H9 (cell line): ENCODE measurements around the gene HS3ST6. TPM values are rescaled to one million over a fixed set of nuclear protein-coding genes. Genes with fewer than 3 reads are reported as not detected.

Source experiments
- DNase-seq: peaks from one replicate; pipeline ENCODE4 v3.0.0-alpha.2; 2017
- H2AFZ ChIP-seq: one replicate; pipeline ENCODE4 v1.6.1; 2013; ENCODE audit warnings: mild to moderate bottlenecking, low read length, control low read depth, moderate library complexity
- H2AK5ac ChIP-seq: 2 replicates; pipeline ENCODE4 v1.6.1; 2013; ENCODE audit warnings: low read length, control low read depth, mixed read lengths; ENCODE audit not compliant: insufficient read length
- H2BK120ac ChIP-seq: one replicate; pipeline ENCODE4 v1.6.1; 2013; ENCODE audit warnings: low read depth, mild to moderate bottlenecking, low read length, control low read depth, inconsistent platforms; ENCODE audit not compliant: poor library complexity, severe bottlenecking
- H2BK12ac ChIP-seq: 2 replicates; pipeline ENCODE4 v1.6.1; 2013; ENCODE audit warnings: low read length, control low read depth, mixed read lengths, low read depth; ENCODE audit not compliant: insufficient read length
- H2BK15ac ChIP-seq: 2 replicates; pipeline ENCODE4 v1.6.1; 2013; ENCODE audit warnings: low read depth, low read length, control low read depth
- H2BK20ac ChIP-seq: one replicate; pipeline ENCODE4 v1.6.1; 2013; ENCODE audit warnings: low read depth, mild to moderate bottlenecking, low read length, control low read depth, inconsistent platforms; ENCODE audit not compliant: poor library complexity, severe bottlenecking
- H2BK5ac ChIP-seq: 2 replicates; pipeline ENCODE4 v1.6.1; 2013; ENCODE audit warnings: low read length, control low read depth, mixed read lengths; ENCODE audit not compliant: insufficient read length
- H3K14ac ChIP-seq: 2 replicates; pipeline ENCODE4 v1.6.1; 2013; ENCODE audit warnings: low read length, control low read depth; ENCODE audit not compliant: insufficient read depth
- H3K18ac ChIP-seq: 2 replicates; pipeline ENCODE4 v1.6.1; 2013; ENCODE audit warnings: low read depth, mild to moderate bottlenecking, mixed read lengths, low read length, control low read depth; ENCODE audit not compliant: insufficient read length
- H3K23ac ChIP-seq: 2 replicates; pipeline ENCODE4 v1.6.1; 2013; ENCODE audit warnings: low read length, control low read depth, mixed read lengths, low read depth; ENCODE audit not compliant: insufficient read length
- H3K23me2 ChIP-seq: 2 replicates; pipeline ENCODE4 v1.6.1; 2013; ENCODE audit warnings: low read depth, mild to moderate bottlenecking, mixed read lengths, low read length, control low read depth; ENCODE audit not compliant: insufficient read length, poor library complexity, severe bottlenecking
- H3K27ac ChIP-seq: 2 replicates; pipeline ENCODE4 v1.5.1; 2013; ENCODE audit warnings: low read length, control low read depth, mixed read lengths, low read depth; ENCODE audit not compliant: insufficient read length
- H3K27me3 ChIP-seq: 2 replicates; pipeline ENCODE4 v1.6.1; 2013; ENCODE audit warnings: low read length, control low read depth, inconsistent platforms; ENCODE audit not compliant: insufficient read depth
- H3K4ac ChIP-seq: 2 replicates; pipeline ENCODE4 v1.6.1; 2013; ENCODE audit warnings: low read depth, mild to moderate bottlenecking, control low read depth, inconsistent platforms, low read length, moderate library complexity
- H3K4me1 ChIP-seq: 2 replicates; pipeline ENCODE4 v1.6.1; 2013; ENCODE audit warnings: low read length, control low read depth, inconsistent platforms; ENCODE audit not compliant: insufficient read depth
- H3K4me2 ChIP-seq: 2 replicates; pipeline ENCODE4 v1.6.1; 2013; ENCODE audit warnings: low read length, control low read depth, mixed read lengths; ENCODE audit not compliant: insufficient read length, insufficient read depth
- H3K56ac ChIP-seq: 2 replicates; pipeline ENCODE4 v1.6.1; 2013; ENCODE audit warnings: low read depth, mild to moderate bottlenecking, mixed read lengths, low read length, control low read depth; ENCODE audit not compliant: insufficient read length
- H3K79me1 ChIP-seq: 2 replicates; pipeline ENCODE4 v1.6.1; 2013; ENCODE audit warnings: low read depth, mild to moderate bottlenecking, moderate library complexity, low read length, control low read depth, inconsistent platforms; ENCODE audit not compliant: insufficient read depth, poor library complexity, severe bottlenecking
- H3K79me2 ChIP-seq: 2 replicates; pipeline ENCODE4 v1.6.1; 2013; ENCODE audit warnings: low read length, control low read depth, inconsistent platforms; ENCODE audit not compliant: insufficient read depth
- H3K9ac ChIP-seq: 2 replicates; pipeline ENCODE4 v1.6.1; 2013; ENCODE audit warnings: low read length, control low read depth, mixed read lengths; ENCODE audit not compliant: insufficient read length; ENCODE audit errors: extremely low read depth
- H3K9me3 ChIP-seq: one replicate; pipeline ENCODE4 v1.6.1; 2013; ENCODE audit warnings: low read depth, low read length, inconsistent platforms; ENCODE audit not compliant: control insufficient read depth
- H3T11ph ChIP-seq: one replicate; pipeline ENCODE4 v1.6.1; 2013; ENCODE audit warnings: mild to moderate bottlenecking, low read length, control low read depth, inconsistent platforms
- H4K20me1 ChIP-seq: one replicate; pipeline ENCODE4 v1.6.1; 2013; ENCODE audit not compliant: control insufficient read depth, insufficient read length, insufficient read depth
- H4K5ac ChIP-seq: 2 replicates; pipeline ENCODE4 v1.6.1; 2013; ENCODE audit warnings: low read depth, mild to moderate bottlenecking, mixed read lengths, low read length, control low read depth; ENCODE audit not compliant: insufficient read length
- H4K8ac ChIP-seq: replicated peaks from 2 replicates; pipeline ENCODE4 v1.6.1; 2013; ENCODE audit warnings: low read length, control low read depth, mixed read lengths, low read depth; ENCODE audit not compliant: insufficient read length
- H4K91ac ChIP-seq: 2 replicates; pipeline ENCODE4 v1.6.1; 2013; ENCODE audit warnings: low read depth, mild to moderate bottlenecking, moderate library complexity, mixed read lengths, low read length, control low read depth; ENCODE audit not compliant: insufficient read length
- H3K27ac Mint-ChIP-seq, 3 experiments: 2 replicates in 2 of 3; 3 replicates in 1 of 3; pipeline ENCODE4 v1.8.0; 2020 to 2021; ENCODE audit warnings: mixed read lengths in 3 of 3, mild to moderate bottlenecking in 1 of 3, moderate library complexity in 1 of 3
- H3K27me3 Mint-ChIP-seq: 2 replicates; pipeline ENCODE4 v1.8.0; 2021; ENCODE audit warnings: low read depth, mild to moderate bottlenecking, moderate library complexity, mixed read lengths
- H3K36me3 Mint-ChIP-seq, 3 experiments: 2 replicates in 2 of 3; 3 replicates in 1 of 3; pipeline ENCODE4 v1.8.0; 2020 to 2021; ENCODE audit warnings: low read depth in 3 of 3, mixed read lengths in 3 of 3; ENCODE audit not compliant: insufficient read depth in 1 of 3
- H3K4me1 Mint-ChIP-seq, 2 experiments: 2 replicates each; pipeline ENCODE4 v1.8.0; 2020; ENCODE audit warnings: mixed read lengths in 2 of 2
- H3K4me3 Mint-ChIP-seq, 2 experiments: 2 replicates in 1 of 2; 3 replicates in 1 of 2; pipeline ENCODE4 v1.8.0; 2020 to 2021; ENCODE audit warnings: mild to moderate bottlenecking in 2 of 2, mixed read lengths in 2 of 2, moderate library complexity in 1 of 2
- H3K9me3 Mint-ChIP-seq, 2 experiments: 2 replicates in 1 of 2; 3 replicates in 1 of 2; pipeline ENCODE4 v1.8.0; 2020; ENCODE audit warnings: mild to moderate bottlenecking in 2 of 2, mixed read lengths in 2 of 2, moderate library complexity in 1 of 2
- WGBS: extraction: QIAGEN DNeasy Blood & Tissue Kit; methylation state at CpG from one replicate; pipeline ENCODE4 v1.1.7; 2013; ENCODE audit warnings: missing lambda C conversion rate, low lambda C conversion rate, mixed read lengths; ENCODE audit not compliant: insufficient read length; ENCODE audit errors: extremely low coverage; 5-methylcytosine and 5-hydroxymethylcytosine counted together
- total RNA-seq: library from RNA; stranded (reverse); gene quantifications from 2 replicates; pipeline ENCODE4 v1.2.1, GENCODE V29; 2021
- TF ChIP-seq, protein P1 (sequence below): fragments of 200-600 bp; sonication (generic); conservative IDR thresholded peaks from 3 replicates; pipeline ENCODE4 v1.8.0; 2021; ENCODE audit warnings: antibody characterized with exemption, mild to moderate bottlenecking

Gene HS3ST6
- total RNA-seq, 1 experiment from 2014 or later, result not detected

DNA sequence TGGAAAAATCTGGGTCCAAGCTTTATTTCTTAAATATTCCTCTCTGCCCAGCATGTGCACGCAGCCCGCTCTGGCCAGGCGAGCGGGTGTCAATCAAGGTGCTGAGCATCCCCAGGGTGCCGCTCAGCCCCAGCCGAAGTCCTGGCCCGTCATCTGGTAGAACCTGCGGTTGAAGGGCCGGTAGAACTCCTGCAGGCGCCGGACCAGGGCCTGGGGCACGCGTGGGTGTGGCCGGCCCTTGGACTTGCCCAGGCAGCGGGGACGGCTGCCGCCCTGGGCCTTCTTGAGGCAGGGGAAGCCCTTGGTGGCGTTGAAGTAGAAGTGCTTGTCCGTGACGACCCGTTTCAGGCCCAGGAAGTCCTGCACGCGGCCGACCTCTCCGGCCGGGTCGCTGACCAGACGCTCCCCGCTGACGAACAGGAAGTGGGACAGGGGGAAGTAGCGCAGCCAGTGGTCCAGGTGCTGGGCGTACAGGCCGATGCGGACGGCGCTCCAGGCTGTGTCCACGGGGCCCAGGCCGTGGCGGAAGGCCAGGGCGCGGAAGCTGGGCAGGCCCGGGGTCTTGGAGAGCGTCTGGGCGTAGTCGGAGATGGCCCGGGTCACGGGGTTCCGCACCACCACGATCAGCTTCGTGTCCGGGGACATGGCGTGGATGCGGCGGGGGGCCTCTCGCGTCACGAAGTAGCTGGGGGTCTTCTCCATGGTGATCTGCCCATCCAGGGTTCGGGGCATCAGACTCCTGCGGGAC lies 6.6 kb downstream of the HS3ST6 start:
- Mint-ChIP-seq H3K27ac (no peak overlapping the region), H3K36me3 (no peaks in the 10 kb centered on the region; a peak in 1 of 7 replicates), H3K4me3 (no peak overlapping the region), H3K4me1 (peaks cover under 1 to 43% of the 10 kb centered on the region in 2 experiments), H3K27me3 (peaks cover 37% of the 10 kb centered on the region), H3K9me3 (no peaks in the 10 kb centered on the region)
- Histone ChIP-seq H2BK20ac (no peak overlapping the region), H3K23ac (no peak overlapping the region), H3K79me2 (no peaks in the 10 kb centered on the region), H4K5ac (no peak overlapping the region), H4K20me1 (no peaks in the 10 kb centered on the region), H3K9me3 (no peaks in the 10 kb centered on the region), H3K4ac (no peak overlapping the region), H3K27me3 (peaks cover 7% of the 10 kb centered on the region; the same call in 1 of the 2 replicates), H3K23me2 (no peaks in the 10 kb centered on the region), H3K14ac (no peak overlapping the region), H2BK120ac (no peak overlapping the region), H4K8ac (no peak overlapping the region), H3K27ac (no peak overlapping the region), H2AFZ (no peak overlapping the region), H3T11ph (no peak overlapping the region), H3K18ac (no peak overlapping the region), H3K79me1 (no peaks in the 10 kb centered on the region), H3K56ac (no peak overlapping the region), H4K91ac (no peak overlapping the region), H2BK5ac (no peak overlapping the region), H2AK5ac (no peak overlapping the region), H2BK12ac (no peak overlapping the region), H3K4me2 (no peak overlapping the region), H2BK15ac (no peak overlapping the region; the same call in 1 of the 2 replicates), H3K4me1 (no peaks in the 10 kb centered on the region; the same call in 1 of the 2 replicates), H3K9ac (no peak overlapping the region)
- WGBS, result no CpG with 5 or more reads among the region's 59 CpGs
- TF ChIP-seq, protein P1, sequence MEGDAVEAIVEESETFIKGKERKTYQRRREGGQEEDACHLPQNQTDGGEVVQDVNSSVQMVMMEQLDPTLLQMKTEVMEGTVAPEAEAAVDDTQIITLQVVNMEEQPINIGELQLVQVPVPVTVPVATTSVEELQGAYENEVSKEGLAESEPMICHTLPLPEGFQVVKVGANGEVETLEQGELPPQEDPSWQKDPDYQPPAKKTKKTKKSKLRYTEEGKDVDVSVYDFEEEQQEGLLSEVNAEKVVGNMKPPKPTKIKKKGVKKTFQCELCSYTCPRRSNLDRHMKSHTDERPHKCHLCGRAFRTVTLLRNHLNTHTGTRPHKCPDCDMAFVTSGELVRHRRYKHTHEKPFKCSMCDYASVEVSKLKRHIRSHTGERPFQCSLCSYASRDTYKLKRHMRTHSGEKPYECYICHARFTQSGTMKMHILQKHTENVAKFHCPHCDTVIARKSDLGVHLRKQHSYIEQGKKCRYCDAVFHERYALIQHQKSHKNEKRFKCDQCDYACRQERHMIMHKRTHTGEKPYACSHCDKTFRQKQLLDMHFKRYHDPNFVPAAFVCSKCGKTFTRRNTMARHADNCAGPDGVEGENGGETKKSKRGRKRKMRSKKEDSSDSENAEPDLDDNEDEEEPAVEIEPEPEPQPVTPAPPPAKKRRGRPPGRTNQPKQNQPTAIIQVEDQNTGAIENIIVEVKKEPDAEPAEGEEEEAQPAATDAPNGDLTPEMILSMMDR, result no peak
- DNase-seq, result peak; percentile 26
